HEK293 (cell line): ENCODE measurements around the gene CNOT9.

Experiments
- HOXC10 ChIP-seq: sonication (generic); formaldehyde crosslinking; IDR thresholded peaks from 2 replicates; pipeline ENCODE4 v1.8.1; 2023; ENCODE audit warnings: mild to moderate bottlenecking, missing genetic modification reagents
- KLF9 ChIP-seq: fragments of 450-650 bp; formaldehyde crosslinking; IDR thresholded peaks from 2 replicates; pipeline ENCODE4 v1.5.1; 2016; ENCODE audit warnings: missing biosample characterization, missing genetic modification characterization, low read depth
- REPIN1 ChIP-seq: fragments of 450-650 bp; formaldehyde crosslinking; IDR thresholded peaks from 2 replicates; pipeline ENCODE4 v1.5.1; 2017; ENCODE audit warnings: missing biosample characterization, missing genetic modification characterization, low read depth
- SP7 ChIP-seq: fragments of 450-650 bp; formaldehyde crosslinking; IDR thresholded peaks from 2 replicates; pipeline ENCODE4 v1.5.1; 2016; ENCODE audit warnings: missing biosample characterization, missing genetic modification characterization
- ZNF121 ChIP-seq: fragments of 450-650 bp; formaldehyde crosslinking; IDR thresholded peaks from 2 replicates; pipeline ENCODE4 v1.5.1; 2016; ENCODE audit warnings: missing biosample characterization, missing genetic modification characterization
- ZNF174 ChIP-seq: fragments of 450-650 bp; formaldehyde crosslinking; IDR thresholded peaks from 2 replicates; pipeline ENCODE4 v1.5.0; 2017; ENCODE audit warnings: missing biosample characterization, mild to moderate bottlenecking, missing genetic modification characterization
- ZNF274 ChIP-seq, 2 experiments: fragments of 200-500 bp in 1 of 2; fragments of 450-650 bp in 1 of 2; sonication (Bioruptor generic) in 1 of 2; formaldehyde crosslinking in 1 of 2; IDR thresholded peaks; 2 replicates each; pipeline versions ENCODE4 v1.5.1 to v1.6.1; 2014 to 2016; ENCODE audit warnings: borderline replicate concordance in 1 of 2, inconsistent platforms in 1 of 2, low read length in 1 of 2, missing biosample characterization in 1 of 2, missing genetic modification characterization in 1 of 2
- ZNF426 ChIP-seq: fragments of 450-650 bp; formaldehyde crosslinking; IDR thresholded peaks from 2 replicates; pipeline ENCODE4 v1.5.1; 2017; ENCODE audit warnings: missing biosample characterization, missing genetic modification characterization, mild to moderate bottlenecking, inconsistent platforms, moderate library complexity
- ZNF747 ChIP-seq: fragments of 450-650 bp; formaldehyde crosslinking; IDR thresholded peaks from 2 replicates; pipeline ENCODE4 v1.5.1; 2016; ENCODE audit warnings: missing biosample characterization, missing genetic modification characterization
- TF ChIP-seq, protein P1 (sequence below): fragments of 450-650 bp; formaldehyde crosslinking; IDR thresholded peaks from 2 replicates; pipeline ENCODE4 v1.5.1; 2016; ENCODE audit warnings: missing biosample characterization, missing genetic modification characterization
- TF ChIP-seq, protein P2 (sequence below): fragments of 450-650 bp; IDR thresholded peaks from 2 replicates; pipeline ENCODE4 v1.5.1; 2018; ENCODE audit warnings: missing biosample characterization, missing genetic modification characterization
- TF ChIP-seq, protein P3 (sequence below): fragments of 450-650 bp; formaldehyde crosslinking; IDR thresholded peaks from 2 replicates; pipeline ENCODE4 v1.5.1; 2016; ENCODE audit warnings: missing biosample characterization, missing genetic modification characterization, low read depth
- TF ChIP-seq, protein P4 (sequence below): fragments of 450-650 bp; formaldehyde crosslinking; IDR thresholded peaks from 2 replicates; pipeline ENCODE4 v1.5.1; 2016; ENCODE audit warnings: missing biosample characterization, missing genetic modification characterization
- TF ChIP-seq, protein P5 (sequence below): fragments of 450-650 bp; formaldehyde crosslinking; IDR thresholded peaks from 2 replicates; pipeline ENCODE4 v1.5.1; 2016; ENCODE audit warnings: missing biosample characterization, missing genetic modification characterization

DNA sequence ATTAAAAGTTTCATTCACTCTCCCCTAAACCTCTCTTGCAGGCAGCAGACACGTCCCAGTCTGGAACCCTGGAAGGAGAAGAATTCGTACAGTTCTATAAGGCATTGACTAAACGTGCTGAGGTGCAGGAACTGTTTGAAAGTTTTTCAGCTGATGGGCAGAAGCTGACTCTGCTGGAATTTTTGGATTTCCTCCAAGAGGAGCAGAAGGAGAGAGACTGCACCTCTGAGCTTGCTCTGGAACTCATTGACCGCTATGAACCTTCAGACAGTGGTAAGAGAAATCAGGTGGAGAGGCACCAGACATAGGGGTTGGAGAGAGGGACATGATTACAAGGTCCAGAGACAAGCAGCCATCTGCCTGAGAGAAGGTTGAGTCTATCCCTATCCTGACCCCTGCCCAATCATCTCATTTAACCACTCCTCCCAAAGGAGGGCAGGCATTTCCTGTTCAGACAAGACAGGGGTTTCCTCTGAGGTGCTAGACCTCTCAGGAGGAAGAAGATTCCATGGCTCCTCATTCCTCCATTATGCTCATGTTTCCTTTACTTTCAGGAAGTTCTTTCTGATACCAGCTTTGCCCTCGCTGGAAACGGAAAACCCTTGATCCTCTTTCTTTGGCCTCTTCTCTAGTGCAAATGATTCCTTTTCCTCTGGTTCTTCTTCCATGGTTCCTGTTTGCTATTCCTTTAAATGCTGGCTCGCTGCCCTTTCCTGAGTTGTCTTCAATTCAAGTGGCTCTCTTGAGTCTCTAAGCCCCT, 54.1 kb downstream of the CNOT9 start:
- TF ChIP-seq, protein P1, sequence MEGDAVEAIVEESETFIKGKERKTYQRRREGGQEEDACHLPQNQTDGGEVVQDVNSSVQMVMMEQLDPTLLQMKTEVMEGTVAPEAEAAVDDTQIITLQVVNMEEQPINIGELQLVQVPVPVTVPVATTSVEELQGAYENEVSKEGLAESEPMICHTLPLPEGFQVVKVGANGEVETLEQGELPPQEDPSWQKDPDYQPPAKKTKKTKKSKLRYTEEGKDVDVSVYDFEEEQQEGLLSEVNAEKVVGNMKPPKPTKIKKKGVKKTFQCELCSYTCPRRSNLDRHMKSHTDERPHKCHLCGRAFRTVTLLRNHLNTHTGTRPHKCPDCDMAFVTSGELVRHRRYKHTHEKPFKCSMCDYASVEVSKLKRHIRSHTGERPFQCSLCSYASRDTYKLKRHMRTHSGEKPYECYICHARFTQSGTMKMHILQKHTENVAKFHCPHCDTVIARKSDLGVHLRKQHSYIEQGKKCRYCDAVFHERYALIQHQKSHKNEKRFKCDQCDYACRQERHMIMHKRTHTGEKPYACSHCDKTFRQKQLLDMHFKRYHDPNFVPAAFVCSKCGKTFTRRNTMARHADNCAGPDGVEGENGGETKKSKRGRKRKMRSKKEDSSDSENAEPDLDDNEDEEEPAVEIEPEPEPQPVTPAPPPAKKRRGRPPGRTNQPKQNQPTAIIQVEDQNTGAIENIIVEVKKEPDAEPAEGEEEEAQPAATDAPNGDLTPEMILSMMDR, result no peak
- TF ChIP-seq, protein P2, sequence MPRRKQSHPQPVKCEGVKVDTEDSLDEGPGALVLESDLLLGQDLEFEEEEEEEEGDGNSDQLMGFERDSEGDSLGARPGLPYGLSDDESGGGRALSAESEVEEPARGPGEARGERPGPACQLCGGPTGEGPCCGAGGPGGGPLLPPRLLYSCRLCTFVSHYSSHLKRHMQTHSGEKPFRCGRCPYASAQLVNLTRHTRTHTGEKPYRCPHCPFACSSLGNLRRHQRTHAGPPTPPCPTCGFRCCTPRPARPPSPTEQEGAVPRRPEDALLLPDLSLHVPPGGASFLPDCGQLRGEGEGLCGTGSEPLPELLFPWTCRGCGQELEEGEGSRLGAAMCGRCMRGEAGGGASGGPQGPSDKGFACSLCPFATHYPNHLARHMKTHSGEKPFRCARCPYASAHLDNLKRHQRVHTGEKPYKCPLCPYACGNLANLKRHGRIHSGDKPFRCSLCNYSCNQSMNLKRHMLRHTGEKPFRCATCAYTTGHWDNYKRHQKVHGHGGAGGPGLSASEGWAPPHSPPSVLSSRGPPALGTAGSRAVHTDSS, result no peak
- TF ChIP-seq SP7 (tag by site-specific recombination) (no peak), KLF9 (no peak), ZNF174 (tag by site-specific recombination) (no peak), ZNF747 (tag by site-specific recombination) (no peak), ZNF274 (IDR thresholded peaks at IDR 0.05; ENCODE audit: low read length) (no peak), ZNF274 (tag by site-specific recombination; IDR thresholded peaks at IDR 0.05; ENCODE audit: borderline replicate concordance) (no peak), ZNF426 (tag by site-specific recombination) (no peak), REPIN1 (tag by site-specific recombination) (no peak), HOXC10 (CRISPR knock-in tag) (no peak), ZNF121 (tag by site-specific recombination) (no peak)
- TF ChIP-seq, protein P3, sequence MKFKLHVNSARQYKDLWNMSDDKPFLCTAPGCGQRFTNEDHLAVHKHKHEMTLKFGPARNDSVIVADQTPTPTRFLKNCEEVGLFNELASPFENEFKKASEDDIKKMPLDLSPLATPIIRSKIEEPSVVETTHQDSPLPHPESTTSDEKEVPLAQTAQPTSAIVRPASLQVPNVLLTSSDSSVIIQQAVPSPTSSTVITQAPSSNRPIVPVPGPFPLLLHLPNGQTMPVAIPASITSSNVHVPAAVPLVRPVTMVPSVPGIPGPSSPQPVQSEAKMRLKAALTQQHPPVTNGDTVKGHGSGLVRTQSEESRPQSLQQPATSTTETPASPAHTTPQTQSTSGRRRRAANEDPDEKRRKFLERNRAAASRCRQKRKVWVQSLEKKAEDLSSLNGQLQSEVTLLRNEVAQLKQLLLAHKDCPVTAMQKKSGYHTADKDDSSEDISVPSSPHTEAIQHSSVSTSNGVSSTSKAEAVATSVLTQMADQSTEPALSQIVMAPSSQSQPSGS (tag by site-specific recombination), result no peak
- TF ChIP-seq, protein P4, sequence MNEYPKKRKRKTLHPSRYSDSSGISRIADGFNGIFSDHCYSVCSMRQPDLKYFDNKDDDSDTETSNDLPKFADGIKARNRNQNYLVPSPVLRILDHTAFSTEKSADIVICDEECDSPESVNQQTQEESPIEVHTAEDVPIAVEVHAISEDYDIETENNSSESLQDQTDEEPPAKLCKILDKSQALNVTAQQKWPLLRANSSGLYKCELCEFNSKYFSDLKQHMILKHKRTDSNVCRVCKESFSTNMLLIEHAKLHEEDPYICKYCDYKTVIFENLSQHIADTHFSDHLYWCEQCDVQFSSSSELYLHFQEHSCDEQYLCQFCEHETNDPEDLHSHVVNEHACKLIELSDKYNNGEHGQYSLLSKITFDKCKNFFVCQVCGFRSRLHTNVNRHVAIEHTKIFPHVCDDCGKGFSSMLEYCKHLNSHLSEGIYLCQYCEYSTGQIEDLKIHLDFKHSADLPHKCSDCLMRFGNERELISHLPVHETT (tag by site-specific recombination), result no peak
- TF ChIP-seq, protein P5, sequence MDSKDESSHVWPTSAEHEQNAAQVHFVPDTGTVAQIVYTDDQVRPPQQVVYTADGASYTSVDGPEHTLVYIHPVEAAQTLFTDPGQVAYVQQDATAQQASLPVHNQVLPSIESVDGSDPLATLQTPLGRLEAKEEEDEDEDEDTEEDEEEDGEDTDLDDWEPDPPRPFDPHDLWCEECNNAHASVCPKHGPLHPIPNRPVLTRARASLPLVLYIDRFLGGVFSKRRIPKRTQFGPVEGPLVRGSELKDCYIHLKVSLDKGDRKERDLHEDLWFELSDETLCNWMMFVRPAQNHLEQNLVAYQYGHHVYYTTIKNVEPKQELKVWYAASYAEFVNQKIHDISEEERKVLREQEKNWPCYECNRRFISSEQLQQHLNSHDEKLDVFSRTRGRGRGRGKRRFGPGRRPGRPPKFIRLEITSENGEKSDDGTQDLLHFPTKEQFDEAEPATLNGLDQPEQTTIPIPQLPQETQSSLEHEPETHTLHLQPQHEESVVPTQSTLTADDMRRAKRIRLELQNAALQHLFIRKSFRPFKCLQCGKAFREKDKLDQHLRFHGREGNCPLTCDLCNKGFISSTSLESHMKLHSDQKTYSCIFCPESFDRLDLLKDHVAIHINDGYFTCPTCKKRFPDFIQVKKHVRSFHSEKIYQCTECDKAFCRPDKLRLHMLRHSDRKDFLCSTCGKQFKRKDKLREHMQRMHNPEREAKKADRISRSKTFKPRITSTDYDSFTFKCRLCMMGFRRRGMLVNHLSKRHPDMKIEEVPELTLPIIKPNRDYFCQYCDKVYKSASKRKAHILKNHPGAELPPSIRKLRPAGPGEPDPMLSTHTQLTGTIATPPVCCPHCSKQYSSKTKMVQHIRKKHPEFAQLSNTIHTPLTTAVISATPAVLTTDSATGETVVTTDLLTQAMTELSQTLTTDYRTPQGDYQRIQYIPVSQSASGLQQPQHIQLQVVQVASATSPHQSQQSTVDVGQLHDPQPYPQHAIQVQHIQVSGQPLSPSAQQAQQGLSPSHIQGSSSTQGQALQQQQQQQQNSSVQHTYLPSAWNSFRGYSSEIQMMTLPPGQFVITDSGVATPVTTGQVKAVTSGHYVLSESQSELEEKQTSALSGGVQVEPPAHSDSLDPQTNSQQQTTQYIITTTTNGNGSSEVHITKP (tag by site-specific recombination), result no peak
